HUDEP-2 (cell line): ENCODE measurements around the gene EFNA2.

Experiments
- DNase-seq, 76 experiments: peaks; one replicate each; lab custom pipeline; 2025; ENCODE audit not compliant: unreplicated experiment in 76 of 76; lab: John Stamatoyannopoulos, UW

EFNA2 gene

GRCh38 chr19:1248786-1249297, 36.8 kb upstream of the EFNA2 start:
- peak in 55 of 76 experiments; percentile 32 to 95 (median 75) for DNase-seq

- peak in 72 of 76 experiments; percentile 52 to 98 (median 94) for DNase-seq
Measured at GRCh38 chr19:1249298-1249989, 36.2 kb upstream of the EFNA2 start.

GRCh38 chr19:1249990-1250436, 35.7 kb upstream of the EFNA2 start:
- peak in 1 of 76 experiments; percentile 64 for DNase-seq

- DNase-seq = peak in 31 of 76 experiments; percentile 19 to 59 (median 38)
Measured at GRCh38 chr19:1250437-1251260, 35.0 kb upstream of the EFNA2 start.

- peak in 59 of 76 experiments; percentile 25 to 83 (median 63) for DNase-seq
Measured at GRCh38 chr19:1251330-1252220, 34.1 kb upstream of the EFNA2 start.

- DNase-seq = peak in 61 of 76 experiments; percentile 37 to 93 (median 72)
Measured at GRCh38 chr19:1252221-1252820, 33.4 kb upstream of the EFNA2 start.

GRCh38 chr19:1252821-1253513, 32.7 kb upstream of the EFNA2 start:
- DNase-seq = peak in 70 of 76 experiments; percentile 79 to 99 (median 93)

GRCh38 chr19:1253514-1254080, 32.1 kb upstream of the EFNA2 start:
- DNase-seq = peak in 7 of 76 experiments; percentile 63 to 91 (median 89)

- no peak for DNase-seq
Measured at GRCh38 chr19:1254081-1254527, 31.6 kb upstream of the EFNA2 start.

- no peak for DNase-seq
Measured at GRCh38 chr19:1254530-1255185, 31.0 kb upstream of the EFNA2 start.

GRCh38 chr19:1255186-1256161, 30.2 kb upstream of the EFNA2 start:
- no peak for DNase-seq

GRCh38 chr19:1256646-1257474, 28.8 kb upstream of the EFNA2 start:
- DNase-seq = no peak

GRCh38 chr19:1257475-1258162, 28.1 kb upstream of the EFNA2 start:
- DNase-seq = no peak

GRCh38 chr19:1258163-1258492, 27.5 kb upstream of the EFNA2 start:
- DNase-seq = no peak

GRCh38 chr19:1258707-1259205, 26.9 kb upstream of the EFNA2 start:
- DNase-seq = no peak
